ENCODE data around the gene TTC1. TPM values are rescaled to one million over a fixed set of nuclear protein-coding genes. Genes with fewer than 3 reads are reported as not detected.
A peak's percentile ranks its signal among the peaks of the same experiment; 100 is the strongest.

Gene TTC1
- total RNA-seq, 1 donor from 2014 or later = 25.5 TPM

DNA sequence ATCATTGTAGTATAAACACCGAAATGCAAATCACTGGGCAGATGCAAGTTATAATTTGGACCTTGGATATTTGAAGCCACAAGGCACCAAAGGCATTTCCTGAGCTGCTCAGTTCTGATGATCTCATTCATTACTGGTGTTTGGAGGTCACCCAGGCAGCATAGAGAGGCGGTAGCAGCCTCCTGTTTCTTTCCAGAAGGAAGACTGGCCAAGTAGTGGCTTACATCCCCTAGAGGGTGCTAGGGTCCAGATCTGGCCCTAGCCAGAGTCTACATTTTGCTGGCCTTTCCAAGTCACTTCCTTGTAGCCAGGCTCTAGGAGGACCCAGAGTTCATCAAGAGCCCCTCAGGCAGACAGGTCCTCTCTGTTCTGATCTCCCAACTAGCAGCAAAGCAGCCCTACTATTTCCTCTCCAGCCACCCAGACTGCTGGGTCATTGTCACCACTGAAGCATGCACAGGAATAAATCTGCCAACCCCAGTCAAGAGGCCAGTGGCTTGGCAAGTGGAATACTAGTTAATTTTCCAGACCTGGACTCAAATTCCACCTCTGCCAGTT, 33.4 kb upstream of the TTC1 start:
- H3K4me3 ChIP-seq (ENCODE audit: low read depth, low read length) = no peak overlapping the region
- DNase-seq (ENCODE audit: low read depth) = peak; percentile 61
- FAIRE-seq = no peak
- no peaks in the 10 kb centered on the region for H3K27me3 ChIP-seq (ENCODE audit: control insufficient read depth, insufficient read depth, low read length)
- no peak for TF ChIP-seq CTCF (IDR thresholded peaks at IDR 0.05; ENCODE audit: insufficient read depth, low read length, severe bottlenecking)
- no peaks in the 10 kb centered on the region for H3K36me3 ChIP-seq (ENCODE audit: control insufficient read depth, insufficient read depth, low read length)

GRCh38 chr5:159976921-159977320, 32.0 kb upstream of the TTC1 start:
- no peaks in the 10 kb centered on the region for H3K27me3 ChIP-seq (ENCODE audit: control insufficient read depth, insufficient read depth, low read length)
- no peaks in the 10 kb centered on the region for H3K36me3 ChIP-seq (ENCODE audit: control insufficient read depth, insufficient read depth, low read length)

GRCh38 chr5:159978358-159978757, 30.6 kb upstream of the TTC1 start:
- no peak for TF ChIP-seq CTCF (IDR thresholded peaks at IDR 0.05; ENCODE audit: insufficient read depth, low read length, severe bottlenecking)
- no peak for FAIRE-seq
- no peak for DNase-seq (ENCODE audit: low read depth)
- Histone ChIP-seq H3K27me3 (ENCODE audit: control insufficient read depth, insufficient read depth, low read length) (no peaks in the 10 kb centered on the region), H3K4me3 (ENCODE audit: low read depth, low read length) (no peak overlapping the region), H3K36me3 (ENCODE audit: control insufficient read depth, insufficient read depth, low read length) (no peaks in the 10 kb centered on the region)

More at GRCh38 chr5:159976921-159977320, 32.0 kb upstream of the TTC1 start:
- no peak for DNase-seq (ENCODE audit: low read depth)
- no peak for TF ChIP-seq CTCF (IDR thresholded peaks at IDR 0.05; ENCODE audit: insufficient read depth, low read length, severe bottlenecking)
- FAIRE-seq = no peak
- no peak overlapping the region for H3K4me3 ChIP-seq (ENCODE audit: low read depth, low read length)

GRCh38 chr5:159982421-159983173, 26.3 kb upstream of the TTC1 start:
- Histone ChIP-seq H3K27me3 (ENCODE audit: control insufficient read depth, insufficient read depth, low read length) (no peaks in the 10 kb centered on the region), H3K36me3 (ENCODE audit: control insufficient read depth, insufficient read depth, low read length) (no peaks in the 10 kb centered on the region), H3K4me3 (ENCODE audit: low read depth, low read length) (no peak overlapping the region)
- DNase-seq (ENCODE audit: low read depth) = peak; percentile 93
- TF ChIP-seq CTCF (IDR thresholded peaks at IDR 0.05; ENCODE audit: insufficient read depth, low read length, severe bottlenecking) = no peak
- peak; percentile 50 for FAIRE-seq

DNA sequence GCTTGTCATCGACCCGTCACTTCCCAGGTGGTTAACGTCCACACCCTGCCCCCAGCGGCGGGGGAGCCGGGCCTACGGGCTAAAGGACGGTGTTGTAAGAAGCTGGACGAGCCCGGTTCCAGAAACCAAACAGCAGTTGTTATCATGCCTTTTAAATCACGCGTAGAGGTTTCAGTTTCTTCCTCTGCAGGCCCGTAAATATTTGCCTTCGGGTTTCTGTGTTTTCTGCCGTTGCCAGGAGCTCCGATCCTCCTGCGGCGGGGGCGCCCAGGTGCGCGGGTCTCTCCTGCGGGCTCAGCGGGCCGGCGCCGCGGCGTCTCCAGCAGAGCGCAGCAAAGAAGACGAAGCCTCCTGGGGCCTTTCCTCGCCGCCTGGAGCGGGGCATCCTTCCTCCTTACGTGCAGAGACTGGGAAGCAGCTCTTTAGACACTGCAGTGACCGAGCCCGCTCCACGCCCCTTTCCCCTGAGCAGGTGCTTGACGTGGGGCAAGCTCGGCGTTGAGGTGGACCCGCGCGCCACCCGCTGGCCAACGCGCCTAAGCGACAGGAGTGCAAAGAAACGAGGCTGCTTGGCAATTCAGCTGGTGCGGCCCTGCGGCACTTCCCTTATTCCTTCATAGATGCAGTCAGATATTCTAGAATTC, 21.8 kb upstream of the TTC1 start:
- H3K4me3 ChIP-seq (ENCODE audit: low read depth, low read length) = peak overlapping the region; percentile 15
- peak; percentile 93 for TF ChIP-seq CTCF (IDR thresholded peaks at IDR 0.05; ENCODE audit: insufficient read depth, low read length, severe bottlenecking)
- no peaks in the 10 kb centered on the region for H3K27me3 ChIP-seq (ENCODE audit: control insufficient read depth, insufficient read depth, low read length)
- H3K36me3 ChIP-seq (ENCODE audit: control insufficient read depth, insufficient read depth, low read length) = no peaks in the 10 kb centered on the region
- FAIRE-seq (no peak), DNase-seq (ENCODE audit: low read depth) (peak; percentile 67)
